8988T (cell line): ENCODE measurements around the gene CD53.

Experiments
- DNase-seq: peaks from one replicate; pipeline ENCODE4 v3.0.0; 2011

The CD53 gene

DNA sequence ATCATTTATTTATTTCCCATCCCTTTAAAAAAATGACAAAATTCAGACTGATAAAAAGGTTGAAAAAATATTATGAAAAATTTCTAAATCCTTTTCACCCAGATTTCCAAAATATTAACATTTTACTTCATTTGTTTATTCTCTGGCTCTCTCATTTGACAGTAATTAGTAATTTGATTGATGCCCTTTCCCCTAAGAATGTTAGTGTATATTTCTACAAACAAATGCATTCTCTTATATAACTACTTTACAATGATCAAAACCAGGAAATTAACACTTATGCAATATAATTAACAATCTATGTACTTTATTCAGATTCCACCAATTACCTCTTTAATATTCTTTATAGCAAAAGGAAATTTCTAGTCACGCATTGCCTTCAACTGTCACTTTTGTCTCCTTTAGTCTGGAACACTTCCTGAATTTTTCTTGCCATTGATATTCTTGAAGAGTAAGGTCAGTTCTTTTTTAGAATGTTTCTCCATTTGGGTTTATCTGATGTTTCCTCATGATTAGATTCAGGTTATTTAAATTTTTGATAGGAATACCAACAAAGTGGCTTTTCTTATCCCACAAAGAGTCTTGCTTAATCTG is 3.9 kb downstream of the CD53 start:
- no peak for DNase-seq

DNA sequence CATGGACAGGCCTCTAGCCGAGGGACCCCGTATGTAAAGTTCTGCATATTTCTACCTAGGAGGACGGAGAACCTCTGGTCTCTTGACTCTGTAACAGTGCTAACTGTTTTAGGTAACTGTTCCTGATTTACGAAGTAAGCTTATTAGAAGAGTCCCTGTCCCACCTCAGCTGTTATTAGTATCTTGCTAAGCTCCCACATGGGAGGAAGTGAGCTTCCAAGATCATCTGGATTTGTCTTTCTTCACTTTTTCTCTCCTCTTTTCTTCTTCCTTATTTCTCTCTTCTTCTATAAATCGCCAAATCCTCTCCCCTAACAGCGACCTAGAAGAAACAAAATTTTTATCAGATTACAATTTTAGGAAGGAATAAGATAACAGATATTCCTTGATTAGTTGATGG is 4.4 kb downstream of the CD53 start:
- DNase-seq = no peak

DNA sequence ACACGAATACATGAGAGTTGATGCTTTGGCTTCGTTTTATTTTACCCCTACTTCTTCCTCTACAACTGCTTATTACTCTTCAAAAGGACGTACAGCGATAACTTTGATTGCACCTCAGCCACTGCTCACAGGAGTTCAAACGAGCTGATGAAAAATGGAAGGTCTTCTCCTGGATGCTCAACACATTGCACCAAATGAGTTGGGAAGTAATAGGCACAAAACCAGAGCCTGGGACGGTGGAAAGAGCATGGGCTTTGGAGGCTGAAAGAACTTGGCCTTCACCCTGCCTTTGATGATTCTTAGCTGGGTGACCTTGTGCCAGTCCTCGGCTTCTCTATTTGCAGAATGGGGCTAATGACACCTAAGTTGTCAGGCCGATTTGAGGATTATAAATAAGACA is 4.8 kb downstream of the CD53 start:
- DNase-seq = no peak

GRCh38 chr1:110878591-110878990 is 5.6 kb downstream of the CD53 start:
- no peak for DNase-seq

DNA sequence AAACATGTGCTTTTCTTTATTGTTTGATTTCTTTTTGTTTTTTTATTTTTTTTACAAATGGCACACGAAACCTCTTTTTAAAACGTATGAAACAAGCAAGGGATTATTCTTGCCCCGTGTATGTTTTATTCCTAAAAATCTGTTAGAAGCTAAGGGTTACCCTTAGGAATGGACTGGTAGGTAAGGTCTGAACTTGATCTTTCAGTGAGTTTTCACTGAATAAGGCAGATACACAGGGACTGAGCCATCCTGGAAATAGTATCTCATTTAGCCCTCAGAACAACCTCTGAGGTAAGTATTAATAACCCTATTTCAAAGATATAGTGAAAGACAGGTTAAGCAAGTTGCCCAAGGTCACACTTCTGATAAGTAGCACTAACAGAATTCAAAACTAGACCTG is 6.0 kb downstream of the CD53 start:
- DNase-seq = no peak

DNA sequence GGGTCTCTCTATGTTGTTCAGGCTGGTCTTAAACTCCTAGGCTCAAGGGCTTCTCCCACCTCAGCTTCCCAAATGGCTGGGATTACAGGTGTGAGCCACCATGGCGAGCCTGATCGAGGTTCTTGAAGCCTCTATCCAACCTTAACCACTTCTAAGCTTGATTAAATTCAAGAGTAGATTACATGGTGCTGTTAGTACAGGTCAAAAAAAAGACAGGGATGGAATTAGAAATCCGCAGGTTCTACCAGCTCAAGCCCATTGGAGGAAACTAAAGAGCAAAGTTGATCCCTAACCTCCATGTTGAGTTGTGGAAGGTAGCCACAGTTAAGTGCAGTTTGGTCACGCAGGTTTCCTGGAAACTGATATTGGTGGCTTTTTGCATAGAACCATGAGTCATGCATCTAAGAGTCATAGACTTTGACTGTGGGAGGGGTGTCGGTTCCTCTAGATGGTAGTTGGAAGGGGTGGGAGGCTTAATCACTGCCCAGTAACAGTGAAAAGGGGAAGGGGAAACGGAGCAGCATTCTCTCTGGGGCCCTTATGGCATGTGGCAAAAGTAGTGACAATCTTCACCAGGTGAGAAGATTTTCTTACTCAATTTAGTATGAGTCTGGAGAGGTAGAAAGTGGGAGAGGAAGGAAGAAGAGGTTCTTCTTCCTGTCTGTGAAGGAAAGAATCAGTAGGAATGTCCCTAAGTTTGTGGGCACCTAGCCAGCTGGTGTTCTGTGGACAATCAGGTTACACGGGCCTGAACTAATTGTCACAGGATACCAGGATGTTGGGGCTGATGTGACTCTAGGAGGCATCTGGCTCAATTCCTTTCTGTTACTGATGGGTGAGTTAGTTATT is 7.0 kb downstream of the CD53 start:
- DNase-seq = no peak

GRCh38 chr1:110880708-110881374 is 7.9 kb downstream of the CD53 start:
- no peak for DNase-seq

DNA sequence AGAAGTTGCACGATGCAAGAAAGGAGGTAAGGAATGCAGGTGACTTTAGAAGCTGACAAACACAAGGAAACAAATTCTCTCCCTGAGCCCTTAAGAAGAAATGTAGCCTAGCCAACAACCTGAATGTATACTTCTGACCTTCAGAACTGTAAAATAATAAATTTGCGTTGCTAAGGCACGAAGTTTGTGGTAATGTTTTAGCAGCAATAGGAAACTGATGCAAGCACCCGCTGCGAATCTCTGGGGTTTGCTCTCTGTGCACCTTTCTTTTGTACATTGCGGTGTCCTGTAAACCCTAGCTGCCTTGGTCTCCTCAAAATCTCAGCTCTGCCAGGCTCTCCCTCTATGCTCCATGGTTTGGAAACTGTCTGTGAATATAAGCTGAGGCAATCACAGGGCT is 15.1 kb downstream of the CD53 start:
- DNase-seq = no peak

- DNase-seq = no peak
Measured at GRCh38 chr1:110888641-110889040, 15.7 kb downstream of the CD53 start.

- DNase-seq = no peak
Measured at GRCh38 chr1:110890474-110891196, 17.7 kb downstream of the CD53 start.

DNA sequence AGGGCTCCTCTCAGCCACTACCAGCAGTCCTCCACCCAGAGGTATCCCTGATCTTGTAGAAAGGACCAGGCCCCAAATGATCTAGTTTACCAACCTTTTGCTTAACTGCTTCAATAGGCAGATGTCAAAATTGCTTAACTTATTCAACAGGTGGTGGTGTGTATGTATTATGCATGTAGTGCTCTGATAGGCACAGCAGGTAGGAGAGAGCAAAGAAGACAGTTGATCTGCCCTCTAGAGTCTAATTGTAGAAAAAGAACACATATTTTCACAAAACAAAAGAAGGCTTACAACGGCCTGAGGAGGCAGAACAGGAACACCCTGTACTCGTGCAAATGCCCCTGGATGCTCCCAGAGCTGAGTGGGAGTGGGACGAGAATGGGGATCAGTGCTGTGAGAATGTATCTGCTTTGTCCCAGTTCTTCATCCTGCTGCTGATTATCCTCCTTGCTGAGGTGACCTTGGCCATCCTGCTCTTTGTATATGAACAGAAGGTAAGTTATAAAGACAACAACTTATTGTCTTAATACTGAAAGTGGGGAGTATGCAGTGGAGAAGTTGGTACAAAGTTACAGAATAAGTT is 21.1 kb downstream of the CD53 start:
- no peak for DNase-seq

GRCh38 chr1:110896090-110896489 is 23.1 kb downstream of the CD53 start:
- no peak for DNase-seq

DNA sequence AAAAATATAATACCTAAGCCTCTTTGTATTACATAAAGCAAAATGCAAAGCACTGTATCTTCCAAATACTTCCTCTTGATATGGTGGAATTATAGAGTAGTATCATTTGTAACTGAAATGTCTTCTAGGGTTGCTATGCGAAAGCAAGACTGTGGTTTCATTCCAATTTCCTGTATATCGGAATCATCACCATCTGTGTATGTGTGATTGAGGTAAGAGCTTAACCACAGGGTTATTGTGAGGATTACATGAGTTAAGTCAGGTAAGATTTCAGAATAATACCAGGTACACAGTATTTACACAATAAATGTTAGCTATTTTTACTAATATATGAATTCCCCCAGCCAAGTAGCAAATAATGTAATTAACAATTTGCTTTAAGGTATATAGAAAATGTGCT is 24.7 kb downstream of the CD53 start:
- DNase-seq = no peak

GRCh38 chr1:110898734-110899457 is 25.9 kb downstream of the CD53 start:
- no peak for DNase-seq

DNA sequence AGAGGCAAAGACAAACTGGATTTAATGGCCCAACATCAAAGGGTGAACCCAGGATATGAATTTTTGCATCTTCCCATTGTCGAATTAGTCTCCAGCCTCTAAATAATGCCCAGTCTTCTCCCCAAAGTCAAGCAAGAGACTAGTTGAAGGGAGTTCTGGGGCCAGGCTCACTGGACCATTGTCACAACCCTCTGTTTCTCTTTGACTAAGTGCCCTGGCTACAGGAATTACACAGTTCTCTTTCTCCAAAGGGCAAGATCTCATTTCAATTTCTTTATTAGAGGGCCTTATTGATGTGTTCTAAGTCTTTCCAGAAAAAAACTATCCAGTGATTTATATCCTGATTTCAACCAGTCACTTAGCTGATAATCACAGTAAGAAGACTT is 26.5 kb downstream of the CD53 start:
- no peak for DNase-seq

DNA sequence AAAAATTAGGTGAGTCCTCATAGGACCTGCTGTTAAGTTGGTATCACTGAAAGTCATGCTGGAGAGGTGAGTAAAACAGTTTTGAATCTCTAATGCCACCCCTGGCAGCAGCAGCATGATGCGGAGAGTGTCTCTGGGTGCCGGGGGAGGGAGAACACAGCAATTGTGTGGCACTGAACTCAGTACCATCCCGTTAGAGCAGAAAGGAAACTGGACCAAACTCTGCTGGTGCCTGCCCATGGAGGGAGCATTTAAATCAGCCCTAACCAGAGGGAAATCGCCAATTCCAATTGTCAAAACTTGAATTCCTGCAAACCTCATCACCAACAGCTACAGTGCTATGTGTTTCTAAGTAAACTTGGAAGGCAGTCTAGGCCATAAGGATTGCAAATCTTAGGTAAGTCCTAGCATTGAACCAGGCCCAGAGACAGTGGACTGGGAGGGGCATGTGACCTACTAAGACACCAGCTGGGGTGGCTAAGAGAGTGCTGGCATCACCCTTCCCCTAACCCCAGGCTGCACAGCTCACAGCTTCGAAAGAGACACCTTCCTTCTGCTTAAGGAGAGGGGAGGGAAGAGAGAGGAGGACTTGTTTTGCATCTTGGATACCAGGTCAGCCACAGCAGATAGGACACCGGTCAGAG is 30.0 kb downstream of the CD53 start:
- no peak for DNase-seq

DNA sequence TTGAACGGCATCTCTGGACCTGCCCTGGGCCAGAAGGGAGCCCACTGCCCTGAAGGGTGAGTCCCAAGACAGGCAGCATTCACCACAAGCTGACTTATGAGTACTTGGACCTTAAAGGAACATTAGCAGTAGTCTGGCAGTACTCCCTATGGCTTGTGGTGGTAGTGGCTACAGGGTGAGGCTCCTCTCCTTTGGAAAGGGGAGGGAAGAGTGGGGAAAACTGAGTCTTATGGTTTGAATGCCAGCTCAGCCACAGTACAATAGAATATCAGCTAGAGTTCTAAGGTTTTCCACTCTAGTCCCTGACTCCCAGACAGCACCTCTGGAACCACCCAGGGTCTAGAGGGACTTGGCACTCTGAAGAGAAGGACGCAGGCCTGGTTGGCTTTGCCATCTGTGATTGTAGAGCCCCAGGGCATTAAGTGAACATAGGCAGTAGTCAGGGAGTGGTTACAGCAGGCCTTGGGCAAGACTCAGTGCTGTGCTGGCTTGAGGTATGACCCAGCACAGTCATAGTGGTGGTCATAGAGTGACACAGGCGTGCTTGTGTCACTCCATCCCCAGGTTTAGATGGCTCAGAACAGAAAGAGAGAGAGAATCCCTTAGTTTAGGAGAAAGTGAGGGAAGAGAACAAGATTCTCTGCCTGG is 31.0 kb downstream of the CD53 start:
- no peak for DNase-seq

DNA sequence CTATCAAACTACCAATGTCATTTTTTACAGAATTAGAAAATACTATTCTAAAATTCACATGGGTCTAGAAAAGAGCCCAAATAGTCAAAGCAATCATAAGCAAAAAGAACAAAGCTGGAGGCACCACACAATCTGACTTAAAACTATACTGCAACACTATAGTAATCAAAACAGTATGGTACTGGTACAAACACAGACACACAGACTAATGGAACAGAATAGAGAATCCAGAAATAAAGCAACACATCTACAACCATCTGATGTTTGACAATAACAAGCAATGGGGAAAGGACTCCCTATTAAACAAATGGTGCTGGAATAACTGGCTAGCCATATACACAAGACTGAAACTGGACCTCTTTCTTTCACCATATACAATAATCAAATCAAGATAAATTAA is 39.8 kb downstream of the CD53 start:
- no peak for DNase-seq

GRCh38 chr1:110914676-110915075 is 41.7 kb downstream of the CD53 start:
- no peak for DNase-seq

DNA sequence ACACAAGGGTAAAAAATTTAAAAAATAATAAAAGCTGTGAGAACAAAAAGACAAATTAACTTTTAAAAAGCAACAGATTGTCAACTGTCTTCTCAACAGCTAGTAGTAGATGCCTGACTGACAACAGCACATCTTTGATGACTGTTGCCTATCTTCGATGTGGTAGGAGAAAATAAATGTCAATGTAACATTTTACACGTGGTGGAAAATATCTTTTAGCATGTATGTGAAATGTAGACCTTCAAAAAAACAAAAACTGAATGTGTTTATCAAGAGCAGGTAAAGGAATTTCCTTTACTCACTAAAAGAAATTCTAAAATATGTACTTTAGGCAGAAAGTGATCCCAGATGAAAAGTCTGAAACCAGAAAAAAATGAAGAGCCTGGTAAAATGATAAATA is 42.9 kb downstream of the CD53 start:
- no peak for DNase-seq

- DNase-seq = no peak
Measured at GRCh38 chr1:110916274-110916668, 43.3 kb downstream of the CD53 start.
